ENCODE measurements around the gene ATP6V1C2.

ATP6V1C2 gene

DNA sequence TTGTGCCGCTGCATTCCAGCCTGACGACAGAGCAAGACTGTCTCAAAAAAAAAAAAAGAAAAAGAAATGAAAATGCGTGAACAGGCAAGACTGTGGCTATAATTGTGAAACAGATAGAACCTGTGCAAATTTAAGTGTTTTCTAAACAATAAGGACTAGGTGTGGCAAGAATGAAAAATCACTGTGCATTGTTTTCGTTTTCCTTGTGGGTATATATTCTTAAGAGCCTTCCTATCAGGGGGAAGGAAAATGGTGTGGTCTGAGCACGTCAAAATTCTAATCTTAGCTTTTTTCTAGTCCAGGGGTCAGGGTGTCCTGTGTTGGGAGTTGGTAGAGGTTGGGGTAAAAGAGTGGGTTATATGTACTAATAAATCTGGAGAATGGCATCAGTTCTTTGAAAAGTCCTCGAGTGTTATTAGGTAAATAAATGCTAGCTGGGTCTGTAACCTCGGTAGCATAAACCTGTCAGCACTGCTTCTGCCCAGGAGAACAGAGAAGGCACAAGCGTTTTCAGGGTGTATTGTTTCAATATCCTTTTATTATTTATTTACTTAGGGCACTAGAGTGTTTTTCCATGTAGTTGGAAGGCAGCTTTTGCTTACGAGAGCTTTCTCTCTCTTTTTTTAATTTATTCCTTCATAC is 11.6 kb downstream of the ATP6V1C2 start:
- no peak for DNase-seq (ENCODE audit: low read depth)

DNA sequence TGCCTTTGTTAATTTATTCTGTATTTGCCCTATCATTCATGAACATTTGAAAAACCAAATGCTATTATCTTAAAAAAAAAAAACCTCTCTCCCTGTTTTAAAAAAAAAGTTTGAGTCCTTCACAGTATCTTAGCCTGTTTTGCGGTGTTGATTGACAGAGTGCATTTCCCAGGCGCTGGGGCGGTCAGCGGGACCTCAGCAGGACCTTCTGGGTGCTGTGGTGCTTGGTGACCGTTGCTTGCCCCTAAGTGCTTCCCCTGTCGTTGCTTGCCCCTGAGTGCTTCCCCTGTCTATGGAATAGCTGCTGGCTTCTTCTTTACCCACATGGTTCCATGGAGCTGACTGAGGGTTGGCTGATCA is 12.1 kb downstream of the ATP6V1C2 start:
- DNase-seq (ENCODE audit: low read depth): no peak

DNA sequence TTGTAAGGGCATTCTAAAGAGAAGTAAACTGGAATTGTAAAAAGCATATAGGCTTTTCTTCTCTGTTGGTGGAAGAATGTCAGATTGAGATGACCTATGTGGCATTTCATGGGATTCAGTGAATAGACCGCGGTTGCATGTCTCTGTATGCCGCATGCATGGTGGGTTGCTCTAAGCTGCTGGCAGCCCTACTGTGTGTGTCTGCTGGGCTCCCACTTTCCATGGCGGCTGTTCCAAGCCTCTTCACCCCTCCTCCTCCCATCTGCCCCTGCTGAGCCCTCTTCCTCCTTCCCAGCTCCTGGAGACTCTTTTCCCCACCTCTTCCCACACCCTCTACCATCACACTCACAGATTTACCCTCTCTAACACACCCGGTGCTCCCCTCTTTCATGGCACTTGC is 12.6 kb downstream of the ATP6V1C2 start:
- DNase-seq (ENCODE audit: low read depth): no peak

GRCh38 chr2:10738192-10738591 is 16.8 kb downstream of the ATP6V1C2 start:
- DNase-seq (ENCODE audit: low read depth): no peak

- DNase-seq (ENCODE audit: low read depth): no peak
These were observed 18.8 kb downstream of the ATP6V1C2 start for GRCh38 chr2:10740226-10740625.

DNA sequence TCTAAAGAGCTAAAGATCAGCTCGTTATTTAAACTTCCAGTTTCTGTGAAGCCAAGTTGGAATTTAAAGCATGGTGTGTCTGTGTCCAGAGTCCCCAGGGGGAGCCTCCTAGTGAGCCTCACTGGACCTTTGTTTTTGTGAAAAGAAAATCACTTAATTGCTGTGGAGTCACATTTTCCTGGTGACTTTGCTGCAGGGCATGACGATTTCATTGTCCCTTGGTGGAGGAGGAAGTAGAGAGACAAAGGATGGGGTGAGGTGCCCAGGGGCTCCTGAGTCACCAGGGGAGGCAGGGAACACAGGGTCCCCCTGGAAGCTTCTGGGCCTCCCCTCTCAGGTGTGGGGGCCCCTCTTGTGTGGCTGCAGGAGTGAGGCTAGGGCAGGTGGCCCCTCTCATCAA is 19.7 kb downstream of the ATP6V1C2 start:
- DNase-seq (ENCODE audit: low read depth): no peak

- no peak for DNase-seq (ENCODE audit: low read depth)
These were observed 21.2 kb downstream of the ATP6V1C2 start for GRCh38 chr2:10742666-10743065.

- DNase-seq (ENCODE audit: low read depth): no peak
These were observed 29.2 kb downstream of the ATP6V1C2 start for GRCh38 chr2:10750610-10751009.

GRCh38 chr2:10752236-10752635 is 30.8 kb downstream of the ATP6V1C2 start:
- DNase-seq (ENCODE audit: low read depth): no peak

GRCh38 chr2:10753156-10753555 is 31.7 kb downstream of the ATP6V1C2 start:
- no peak for DNase-seq (ENCODE audit: low read depth)

DNA sequence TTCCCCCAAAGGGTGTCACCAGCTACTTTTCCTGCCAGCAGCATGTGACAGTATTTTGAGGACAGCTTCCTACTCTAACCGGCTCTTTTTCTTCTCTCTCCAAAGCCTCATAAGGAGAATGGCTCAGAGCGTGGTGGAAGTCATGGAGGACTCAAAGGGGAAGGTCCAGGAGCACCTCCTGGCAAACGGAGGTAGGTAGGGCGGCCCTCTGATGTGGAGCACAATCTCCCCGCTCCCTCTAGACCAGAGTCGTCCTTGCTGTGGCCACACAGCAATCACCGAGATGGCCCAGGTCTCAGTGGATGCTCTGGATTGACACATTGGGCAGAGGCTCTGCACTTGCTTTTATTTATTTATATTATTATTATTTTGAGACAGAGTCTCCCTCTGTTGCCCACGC is 32.4 kb downstream of the ATP6V1C2 start:
- DNase-seq (ENCODE audit: low read depth): no peak

- no peak for DNase-seq (ENCODE audit: low read depth)
These were observed 34.2 kb downstream of the ATP6V1C2 start for GRCh38 chr2:10755621-10756020.

DNA sequence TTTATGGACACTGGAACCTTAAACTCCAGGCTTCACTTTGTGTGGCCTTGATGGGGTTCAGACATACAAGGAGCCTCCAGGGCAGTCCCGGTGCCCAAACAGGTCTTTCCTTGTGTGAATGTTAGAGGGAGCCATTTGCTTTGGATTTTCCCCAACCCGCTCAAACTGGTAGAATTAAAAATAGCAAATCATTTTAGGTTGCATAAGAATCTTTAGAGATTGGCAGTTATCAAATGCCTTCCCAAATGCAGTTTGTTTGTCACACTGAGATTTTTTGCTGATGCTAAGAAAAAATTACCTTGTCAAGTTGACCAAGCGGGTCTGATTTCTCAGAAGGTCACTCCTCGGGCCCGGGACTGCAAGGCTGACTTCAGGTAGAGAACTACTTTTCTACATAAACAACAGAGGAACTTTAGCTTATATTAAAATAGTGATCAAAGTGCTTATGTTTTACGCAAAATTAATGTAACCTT is 36.4 kb downstream of the ATP6V1C2 start:
- no peak for DNase-seq (ENCODE audit: low read depth)

DNA sequence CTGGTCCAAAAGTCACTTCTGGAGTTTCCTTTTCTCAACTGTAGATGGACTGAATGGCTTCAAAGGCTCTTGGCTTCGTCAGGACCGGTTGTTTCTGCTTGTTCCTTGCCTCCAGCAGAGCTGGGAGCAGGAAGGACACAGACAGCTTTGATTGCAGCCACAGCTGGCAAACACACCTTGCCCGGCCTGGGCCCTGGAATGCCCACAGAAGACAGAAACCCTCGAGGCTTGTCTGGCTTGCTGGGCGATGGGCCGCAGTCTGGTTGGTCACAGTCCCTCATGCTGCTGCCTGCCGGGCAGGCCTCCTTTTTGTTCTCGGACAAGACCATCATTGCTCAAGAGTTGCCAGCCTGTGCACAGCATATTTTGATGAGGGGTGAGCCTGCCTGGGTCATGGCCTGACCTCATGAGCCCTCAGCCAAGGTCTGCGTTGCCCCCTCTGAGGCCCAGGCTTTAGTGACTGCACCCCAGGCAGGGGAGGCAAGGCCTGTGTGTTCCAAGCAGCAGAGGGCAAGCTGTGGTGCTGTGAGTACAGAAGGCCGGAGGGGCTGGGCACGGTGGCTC is 37.8 kb downstream of the ATP6V1C2 start:
- DNase-seq (ENCODE audit: low read depth): no peak

DNA sequence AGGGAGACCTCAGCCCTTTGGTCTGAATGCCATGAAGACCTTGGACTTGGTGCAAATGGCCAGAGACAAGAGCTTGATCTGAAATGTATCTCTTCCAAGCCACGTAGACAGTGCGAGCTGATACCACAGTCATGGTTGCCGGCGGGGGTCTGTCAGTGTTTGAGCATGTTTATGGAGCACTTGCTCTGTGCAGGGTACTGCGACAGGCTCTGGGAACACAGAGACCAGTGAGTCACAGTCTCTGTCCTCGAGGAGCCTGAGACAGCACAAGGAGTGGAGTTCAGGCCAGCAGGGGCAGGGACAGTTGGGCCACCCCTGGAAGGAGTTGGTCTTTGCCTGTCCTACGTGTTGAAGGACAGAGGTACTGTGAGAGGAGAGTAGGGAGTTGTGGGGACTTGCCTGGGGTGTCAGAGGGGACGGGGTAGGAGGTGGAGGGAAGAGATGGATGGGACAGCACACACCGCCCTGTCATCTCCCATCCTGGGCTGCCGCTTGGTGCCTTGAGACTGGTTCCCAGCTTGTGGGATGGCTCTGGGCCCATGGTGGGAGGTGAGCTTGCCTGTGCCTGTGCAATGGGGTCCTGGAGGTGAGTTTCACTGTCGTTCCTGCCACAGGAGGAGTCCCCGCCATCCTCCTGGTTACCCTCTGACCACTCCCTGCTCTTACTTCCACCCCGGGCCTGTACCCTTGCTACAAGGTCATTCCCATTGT is 39.5 kb downstream of the ATP6V1C2 start:
- no peak for DNase-seq (ENCODE audit: low read depth)

- no peak for DNase-seq (ENCODE audit: low read depth)
These were observed 40.2 kb downstream of the ATP6V1C2 start for GRCh38 chr2:10761591-10761990.

DNA sequence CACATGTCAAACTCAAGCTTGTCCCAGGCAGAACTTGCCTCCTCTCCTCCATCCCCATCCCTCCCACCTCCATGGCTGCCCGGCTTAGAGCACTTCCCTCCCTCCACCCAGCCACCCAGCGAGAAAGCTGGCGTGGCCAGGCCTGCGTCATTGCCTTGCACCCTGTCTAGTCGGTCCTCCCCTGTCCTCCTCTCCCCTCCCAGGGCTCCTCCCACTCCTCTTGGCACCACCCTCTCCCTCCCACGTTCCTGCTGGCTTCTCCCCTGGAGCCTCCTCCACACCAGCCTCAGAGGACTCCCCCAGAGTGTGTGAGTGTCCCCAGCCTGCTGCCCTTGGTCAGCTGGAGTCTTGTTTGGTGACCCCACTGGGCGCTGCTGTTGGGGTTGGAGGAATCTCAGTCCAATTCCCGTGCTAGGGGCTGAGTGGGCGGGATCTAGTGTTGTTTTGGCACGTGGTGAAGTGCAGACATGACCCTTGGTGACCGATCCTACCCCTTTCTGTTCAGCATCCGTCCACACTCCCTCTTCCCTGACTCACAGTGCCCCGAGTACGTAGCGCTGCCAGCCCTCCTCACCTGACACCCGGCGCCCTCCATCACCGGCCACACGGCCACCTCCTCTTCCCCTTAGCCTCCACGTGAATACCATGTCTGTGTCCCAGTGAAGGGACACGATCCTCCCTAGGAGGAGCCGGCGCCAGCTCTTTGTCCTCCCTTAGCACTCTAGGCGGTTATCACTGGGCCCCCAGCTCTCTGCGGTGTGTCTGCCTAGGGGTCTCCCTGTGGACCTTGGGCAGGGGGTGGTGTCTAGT is 41.4 kb downstream of the ATP6V1C2 start:
- no peak for DNase-seq (ENCODE audit: low read depth)

- no peak for DNase-seq (ENCODE audit: low read depth)
These were observed 42.0 kb downstream of the ATP6V1C2 start for GRCh38 chr2:10763461-10763800.

GRCh38 chr2:10764096-10764785 is 42.8 kb downstream of the ATP6V1C2 start:
- DNase-seq (ENCODE audit: low read depth): no peak

- DNase-seq (ENCODE audit: low read depth): no peak
These were observed 43.5 kb downstream of the ATP6V1C2 start for GRCh38 chr2:10764896-10765295.

GRCh38 chr2:10765461-10765860 is 44.0 kb downstream of the ATP6V1C2 start:
- DNase-seq (ENCODE audit: low read depth): no peak

DNA sequence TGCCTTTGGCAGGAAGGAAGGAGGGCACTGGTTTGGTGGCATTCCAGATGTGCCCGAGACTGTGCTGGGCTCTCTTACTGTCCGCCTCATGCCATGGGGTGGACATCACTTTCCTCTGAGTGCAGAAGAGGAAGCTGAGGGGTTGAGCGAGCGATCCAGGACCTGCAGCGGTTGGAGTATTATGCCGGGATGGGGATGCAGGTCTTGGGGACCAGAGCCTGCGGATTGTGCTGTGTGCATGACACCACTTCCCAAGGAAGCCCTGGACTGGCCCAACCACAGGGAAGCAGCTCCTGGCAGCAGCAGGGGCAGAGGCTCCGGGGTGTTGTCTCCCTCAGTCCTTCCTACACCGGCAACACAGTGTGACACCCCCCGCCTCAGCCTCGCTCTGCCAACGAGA is 44.5 kb downstream of the ATP6V1C2 start:
- no peak for DNase-seq (ENCODE audit: low read depth)
